SU-DHL-6 (cell line): ENCODE measurements around the gene XRCC6.

Experiments used
- H2AFZ ChIP-seq: fragments of 200-600 bp; sonication (generic); 2 replicates; pipeline ENCODE4 v1.6.1; 2014; ENCODE audit warnings: low read depth, mild to moderate bottlenecking, moderate library complexity, mixed read lengths, antibody characterized with exemption, low read length; ENCODE audit not compliant: severe bottlenecking
- H3F3A ChIP-seq: fragments of 200-600 bp; shearing (Covaris generic); 2 replicates; pipeline ENCODE4 v1.6.0; 2016; ENCODE audit warnings: antibody characterized with exemption, mild to moderate bottlenecking; ENCODE audit not compliant: insufficient read depth
- H3K27ac ChIP-seq: fragments of 200-600 bp; sonication (generic); 2 replicates; pipeline ENCODE4 v1.5.1; 2016; ENCODE audit warnings: low read depth, mild to moderate bottlenecking, low read length, moderate library complexity, mixed read lengths
- H3K27me3 ChIP-seq: fragments of 200-600 bp; sonication (generic), shearing (Covaris generic); 2 replicates; pipeline ENCODE4 v1.6.0; 2014; ENCODE audit warnings: mild to moderate bottlenecking, low read length
- H3K36me3 ChIP-seq: fragments of 200-600 bp; sonication (generic); 2 replicates; pipeline ENCODE4 v1.6.1; 2014; ENCODE audit warnings: mild to moderate bottlenecking, low read length, mixed read lengths
- H3K4me2 ChIP-seq: fragments of 300-600, 200-600 bp; shearing (Covaris generic), sonication (generic); 2 replicates; pipeline ENCODE4 v1.6.0; 2014; ENCODE audit warnings: low read length, low read depth, mild to moderate bottlenecking; ENCODE audit not compliant: poor library complexity, severe bottlenecking
- H3K4me3 ChIP-seq: fragments of 200-600 bp; sonication (generic); 2 replicates; pipeline ENCODE4 v1.5.1; 2014; ENCODE audit warnings: antibody characterized with exemption, low read length, mild to moderate bottlenecking, mixed read lengths; ENCODE audit not compliant: insufficient read depth, poor library complexity, severe bottlenecking
- H3K79me2 ChIP-seq: fragments of 200-600 bp; sonication (generic); 2 replicates; pipeline ENCODE4 v1.6.1; 2014; ENCODE audit warnings: mild to moderate bottlenecking, low read length, moderate library complexity; ENCODE audit not compliant: insufficient read depth
- H3K9ac ChIP-seq: fragments of 200-600 bp; sonication (generic); 2 replicates; pipeline ENCODE4 v1.7.0; 2014; ENCODE audit warnings: mild to moderate bottlenecking, low read length
- H3K9me2 ChIP-seq: fragments of 200-600 bp; sonication (generic); replicated peaks from 2 replicates; pipeline ENCODE4 v1.6.1; 2014; ENCODE audit warnings: low read length; ENCODE audit not compliant: insufficient read depth
- H3K9me3 ChIP-seq: fragments of 200-600 bp; sonication (generic); 2 replicates; pipeline ENCODE4 v1.6.1; 2014; ENCODE audit warnings: low read length, mixed read lengths; ENCODE audit not compliant: insufficient read depth
- H4K20me1 ChIP-seq: fragments of 200-600 bp; sonication (generic); 2 replicates; pipeline ENCODE4 v1.6.1; 2014; ENCODE audit warnings: low read depth, mild to moderate bottlenecking, antibody characterized with exemption, low read length, moderate library complexity, mixed read lengths
- CTCF ChIP-seq: fragments of 200-600 bp; sonication (generic); IDR thresholded peaks from one replicate; pipeline ENCODE4 v1.5.1; 2017; ENCODE audit warnings: antibody characterized with exemption, mild to moderate bottlenecking, low read length, moderate library complexity; ENCODE audit not compliant: insufficient read depth, poor library complexity, severe bottlenecking
- EZH2phosphoT487 ChIP-seq: fragments of 200-600 bp; sonication (generic), shearing (Covaris generic); conservative IDR thresholded peaks from 2 replicates; pipeline ENCODE4 v1.6.1; 2018; ENCODE audit warnings: mild to moderate bottlenecking, antibody characterized with exemption, low read length, moderate library complexity, mixed read lengths

XRCC6 gene

GRCh38 chr22:41700108-41700364, 78.9 kb downstream of the XRCC6 start:
- no peak overlapping the region for H3K9ac ChIP-seq
- TF ChIP-seq EZH2phosphoT487 (no peak), CTCF (no peak)
- no peaks in the 10 kb centered on the region for H3K27me3 ChIP-seq
- no peaks in the 10 kb centered on the region for H3K9me3 ChIP-seq
- H3K4me2 ChIP-seq, result no peak overlapping the region
- H3K27ac ChIP-seq, result no peak overlapping the region
- no peaks in the 10 kb centered on the region for H3K9me2 ChIP-seq
- no peak overlapping the region for H3K4me3 ChIP-seq
- no peaks in the 10 kb centered on the region for H4K20me1 ChIP-seq
- H2AFZ ChIP-seq, result no peak overlapping the region
- H3F3A ChIP-seq, result no peaks in the 10 kb centered on the region
- no peaks in the 10 kb centered on the region for H3K36me3 ChIP-seq
- no peaks in the 10 kb centered on the region for H3K79me2 ChIP-seq

- Histone ChIP-seq H3K4me2 (no peak overlapping the region), H3K79me2 (no peaks in the 10 kb centered on the region), H3K27me3 (no peaks in the 10 kb centered on the region), H3K4me3 (no peak overlapping the region), H4K20me1 (no peaks in the 10 kb centered on the region), H3K9me2 (no peaks in the 10 kb centered on the region), H3K9ac (no peak overlapping the region), H3K27ac (no peak overlapping the region), H3K9me3 (no peaks in the 10 kb centered on the region), H3K36me3 (no peaks in the 10 kb centered on the region), H3F3A (no peaks in the 10 kb centered on the region), H2AFZ (no peak overlapping the region)
- TF ChIP-seq CTCF, result no peak
- no peak for TF ChIP-seq EZH2phosphoT487
These were observed 81.7 kb downstream of the XRCC6 start for GRCh38 chr22:41702763-41703162.

- Histone ChIP-seq H3F3A (no peaks in the 10 kb centered on the region), H3K9me2 (no peaks in the 10 kb centered on the region), H3K79me2 (no peaks in the 10 kb centered on the region), H3K4me2 (no peak overlapping the region), H3K9ac (no peak overlapping the region), H3K27me3 (no peaks in the 10 kb centered on the region), H2AFZ (no peak overlapping the region), H3K9me3 (no peaks in the 10 kb centered on the region), H3K36me3 (no peaks in the 10 kb centered on the region), H3K27ac (no peak overlapping the region), H4K20me1 (no peaks in the 10 kb centered on the region), H3K4me3 (no peak overlapping the region)
- TF ChIP-seq EZH2phosphoT487 (no peak), CTCF (no peak)
These were observed 88.2 kb downstream of the XRCC6 start for GRCh38 chr22:41709341-41709740.

GRCh38 chr22:41713004-41713403, 91.9 kb downstream of the XRCC6 start:
- Histone ChIP-seq H3K9me3 (no peaks in the 10 kb centered on the region), H3K79me2 (no peaks in the 10 kb centered on the region), H3F3A (no peaks in the 10 kb centered on the region), H3K27ac (no peak overlapping the region), H4K20me1 (no peaks in the 10 kb centered on the region), H3K27me3 (no peaks in the 10 kb centered on the region), H3K9ac (no peak overlapping the region), H3K4me3 (no peak overlapping the region), H2AFZ (no peak overlapping the region), H3K9me2 (no peaks in the 10 kb centered on the region), H3K4me2 (no peak overlapping the region), H3K36me3 (no peaks in the 10 kb centered on the region)
- TF ChIP-seq EZH2phosphoT487 (no peak), CTCF (no peak)
